RWPE2 (cell line): ENCODE results near the gene RCL1.
A peak's percentile ranks its signal among the peaks of the same experiment; 100 is the strongest.

Experiments used
- ATAC-seq: fragments of 200-7000 bp; cut with Tn5 transposase; 3 replicates; pipeline ENCODE4 v1.9.1; 2021; ENCODE audit warnings: low read depth
- DNase-seq: peaks from one replicate; pipeline ENCODE4 v3.0.0-alpha.2; 2020; ENCODE audit warnings: low spot score
- H3K27ac ChIP-seq: fragments of 450-650 bp; 2 replicates; pipeline ENCODE4 v1.5.1; 2017; ENCODE audit warnings: mild to moderate bottlenecking; ENCODE audit not compliant: poor library complexity, severe bottlenecking
- H3K27me3 ChIP-seq: fragments of 250-450 bp; sonication (Bioruptor Pico); 2 replicates; pipeline ENCODE4 v1.5.1; 2021; ENCODE audit warnings: mild to moderate bottlenecking, moderate library complexity; ENCODE audit not compliant: insufficient read depth, poor library complexity, severe bottlenecking
- H3K36me3 ChIP-seq: fragments of 250-450 bp; sonication (Bioruptor Pico); 2 replicates; pipeline ENCODE4 v1.5.1; 2020; ENCODE audit warnings: low read depth, mild to moderate bottlenecking, moderate library complexity
- H3K4me1 ChIP-seq: fragments of 250-450 bp; sonication (Bioruptor Pico); 2 replicates; pipeline ENCODE4 v1.5.1; 2021; ENCODE audit warnings: mild to moderate bottlenecking, moderate library complexity; ENCODE audit not compliant: insufficient read depth, poor library complexity, severe bottlenecking
- H3K4me3 ChIP-seq: fragments of 250-450 bp; sonication (Bioruptor Pico); 2 replicates; pipeline ENCODE4 v1.5.1; 2021; ENCODE audit warnings: mild to moderate bottlenecking, moderate library complexity; ENCODE audit not compliant: severe bottlenecking
- H3K9me3 ChIP-seq: fragments of 250-450 bp; sonication (Bioruptor Pico); 2 replicates; pipeline ENCODE4 v1.5.1; 2021; ENCODE audit warnings: mild to moderate bottlenecking, moderate library complexity; ENCODE audit not compliant: severe bottlenecking
- TF ChIP-seq, protein P1 (sequence below): fragments of 450-650 bp; IDR thresholded peaks from one replicate; pipeline ENCODE4 v1.5.1; 2017; ENCODE audit warnings: mild to moderate bottlenecking, moderate library complexity; ENCODE audit not compliant: poor library complexity, severe bottlenecking

Gene RCL1

DNA sequence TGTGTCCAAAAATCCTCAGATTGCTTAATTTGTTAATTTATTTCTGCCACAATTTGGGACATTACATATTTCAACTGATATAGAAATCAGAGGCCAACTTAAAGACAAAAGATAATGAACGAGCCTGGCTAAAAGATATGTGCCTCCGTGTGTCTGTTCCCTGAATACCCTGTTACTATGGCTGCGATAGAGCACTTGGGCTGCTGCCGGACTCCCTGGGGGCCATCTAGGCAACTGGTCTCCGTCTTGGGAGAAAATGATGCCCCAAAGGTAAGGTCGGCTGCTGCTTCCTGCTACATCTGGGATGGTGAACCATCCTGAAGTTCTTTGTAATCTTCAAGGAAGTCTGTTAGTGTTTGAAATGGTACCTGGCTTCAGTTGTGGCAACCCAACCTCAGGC lies 72.0 kb downstream of the RCL1 start:
- Histone ChIP-seq H3K36me3 (peaks cover 12% of the 10 kb centered on the region), H3K9me3 (no peaks in the 10 kb centered on the region), H3K27ac (no peak overlapping the region), H3K4me1 (peaks cover 18% of the 10 kb centered on the region), H3K4me3 (no peak overlapping the region), H3K27me3 (no peaks in the 10 kb centered on the region)
- DNase-seq (no peak), ATAC-seq (no peak)
- TF ChIP-seq, protein P1, sequence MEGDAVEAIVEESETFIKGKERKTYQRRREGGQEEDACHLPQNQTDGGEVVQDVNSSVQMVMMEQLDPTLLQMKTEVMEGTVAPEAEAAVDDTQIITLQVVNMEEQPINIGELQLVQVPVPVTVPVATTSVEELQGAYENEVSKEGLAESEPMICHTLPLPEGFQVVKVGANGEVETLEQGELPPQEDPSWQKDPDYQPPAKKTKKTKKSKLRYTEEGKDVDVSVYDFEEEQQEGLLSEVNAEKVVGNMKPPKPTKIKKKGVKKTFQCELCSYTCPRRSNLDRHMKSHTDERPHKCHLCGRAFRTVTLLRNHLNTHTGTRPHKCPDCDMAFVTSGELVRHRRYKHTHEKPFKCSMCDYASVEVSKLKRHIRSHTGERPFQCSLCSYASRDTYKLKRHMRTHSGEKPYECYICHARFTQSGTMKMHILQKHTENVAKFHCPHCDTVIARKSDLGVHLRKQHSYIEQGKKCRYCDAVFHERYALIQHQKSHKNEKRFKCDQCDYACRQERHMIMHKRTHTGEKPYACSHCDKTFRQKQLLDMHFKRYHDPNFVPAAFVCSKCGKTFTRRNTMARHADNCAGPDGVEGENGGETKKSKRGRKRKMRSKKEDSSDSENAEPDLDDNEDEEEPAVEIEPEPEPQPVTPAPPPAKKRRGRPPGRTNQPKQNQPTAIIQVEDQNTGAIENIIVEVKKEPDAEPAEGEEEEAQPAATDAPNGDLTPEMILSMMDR = no peak

DNA sequence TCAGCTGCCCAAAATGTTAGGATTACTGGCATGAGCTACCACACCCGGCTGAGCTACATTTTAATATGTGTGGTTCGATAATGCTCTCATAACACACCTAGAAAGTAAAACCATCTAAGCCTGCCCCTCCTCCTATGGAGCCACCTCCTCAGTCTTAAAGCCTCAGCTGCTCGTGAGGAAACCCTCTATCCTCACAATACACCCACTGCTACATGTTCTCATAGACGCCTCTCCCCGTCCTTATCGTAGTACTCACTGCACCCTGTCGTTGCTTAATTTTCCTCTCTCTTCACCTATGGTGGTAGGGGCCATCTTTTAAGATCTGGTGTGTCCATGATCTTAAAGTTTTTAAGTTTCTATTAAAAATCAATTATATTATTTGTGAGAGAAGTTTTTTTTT lies 72.9 kb downstream of the RCL1 start:
- Histone ChIP-seq H3K4me1 (peaks cover 18% of the 10 kb centered on the region), H3K27ac (peak overlapping the region; percentile 14), H3K36me3 (peaks cover 2% of the 10 kb centered on the region), H3K4me3 (no peak overlapping the region), H3K27me3 (no peaks in the 10 kb centered on the region), H3K9me3 (no peaks in the 10 kb centered on the region)
- no peak for DNase-seq
- TF ChIP-seq, protein P1 = no peak
- ATAC-seq = no peak

GRCh38 chr9:4866239-4866969 lies 73.7 kb downstream of the RCL1 start:
- peak overlapping the region; percentile 14 for H3K27ac ChIP-seq
- no peak overlapping the region for H3K4me3 ChIP-seq
- no peaks in the 10 kb centered on the region for H3K9me3 ChIP-seq
- DNase-seq (no peak), ATAC-seq (peak; percentile 54; the same call in 2 of the 3 replicates)
- TF ChIP-seq, protein P1 = no peak
- H3K27me3 ChIP-seq = no peaks in the 10 kb centered on the region
- H3K36me3 ChIP-seq = no peaks in the 10 kb centered on the region
- H3K4me1 ChIP-seq = peaks cover 18% of the 10 kb centered on the region

GRCh38 chr9:4873066-4873465 lies 80.3 kb downstream of the RCL1 start:
- no peak overlapping the region for H3K27ac ChIP-seq
- no peaks in the 10 kb centered on the region for H3K36me3 ChIP-seq
- no peaks in the 10 kb centered on the region for H3K27me3 ChIP-seq
- no peak overlapping the region for H3K4me3 ChIP-seq
- ATAC-seq (no peak), DNase-seq (no peak)
- TF ChIP-seq, protein P1 = no peak
- no peaks in the 10 kb centered on the region for H3K9me3 ChIP-seq
- no peaks in the 10 kb centered on the region for H3K4me1 ChIP-seq

DNA sequence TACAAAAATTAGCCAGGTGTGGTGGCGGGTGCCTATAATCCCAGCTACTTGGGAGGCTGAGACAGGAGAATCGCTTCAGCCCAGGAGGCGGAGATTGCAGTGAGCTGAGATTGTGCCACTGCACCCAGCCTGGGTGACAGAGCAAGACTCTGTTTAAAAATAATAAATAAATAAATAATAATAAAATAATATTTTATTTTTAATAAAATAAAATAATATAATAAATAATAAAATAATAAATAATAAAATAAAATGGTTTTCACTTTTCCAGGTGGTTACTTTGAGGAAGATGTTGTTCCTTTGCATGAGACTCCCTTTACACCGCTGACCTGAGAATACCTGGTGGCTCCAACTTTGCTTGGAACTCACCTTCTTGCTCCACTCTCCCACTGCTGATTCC lies 82.8 kb downstream of the RCL1 start:
- H3K4me1 ChIP-seq = no peaks in the 10 kb centered on the region
- no peak overlapping the region for H3K27ac ChIP-seq
- ATAC-seq = no peak
- DNase-seq = no peak
- H3K27me3 ChIP-seq = no peaks in the 10 kb centered on the region
- no peak overlapping the region for H3K4me3 ChIP-seq
- H3K9me3 ChIP-seq = no peaks in the 10 kb centered on the region
- no peaks in the 10 kb centered on the region for H3K36me3 ChIP-seq
- TF ChIP-seq, protein P1 = no peak
